ENCODE data around the gene RRN3. TPM values are rescaled to one million over a fixed set of nuclear protein-coding genes. Genes with fewer than 3 reads are reported as not detected.
"Not testable (repeated sequence)": the region's sequence is repeated elsewhere in the genome, so short reads cannot be mapped to it uniquely, and the experiment has no call there.

RRN3 gene
- total RNA-seq, 1 experiment from 2014 or later = 40.9 TPM

DNA sequence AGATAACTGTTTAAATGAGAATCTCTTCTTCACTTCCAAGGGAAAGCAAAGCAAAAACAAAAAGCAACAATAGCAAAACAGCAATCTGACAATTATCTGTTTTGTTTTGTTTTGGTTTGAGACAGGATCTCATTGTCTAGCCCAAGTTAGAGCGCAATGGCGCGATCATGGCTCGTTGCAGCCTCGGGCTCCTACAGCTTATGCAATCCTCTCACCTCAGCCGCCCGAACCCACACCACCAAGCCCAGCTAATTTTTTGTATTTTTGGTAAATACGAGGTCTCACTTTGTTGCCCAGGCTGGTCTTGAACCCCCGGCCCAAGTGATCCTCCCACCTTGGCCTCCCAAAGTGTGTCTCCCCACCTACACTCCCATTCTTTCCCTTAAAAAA is 2.5 kb upstream of the RRN3 start:
- not testable (repeated sequence) for H4K91ac ChIP-seq (ENCODE audit: insufficient read length, low read depth, low read length); H2AK5ac ChIP-seq (ENCODE audit: insufficient read length, low read length); H3K9me3 Mint-ChIP-seq; H3K23ac ChIP-seq (ENCODE audit: insufficient read length, low read depth, low read length); H2BK20ac ChIP-seq (ENCODE audit: low read depth, low read length, poor library complexity, severe bottlenecking); H2BK120ac ChIP-seq (ENCODE audit: low read depth, low read length, poor library complexity, severe bottlenecking); H2AFZ ChIP-seq (ENCODE audit: low read length); H3K9ac ChIP-seq (ENCODE audit: extremely low read depth, insufficient read length, low read length); H3K14ac ChIP-seq (ENCODE audit: insufficient read depth, low read length); H3K27ac Mint-ChIP-seq; H2BK12ac ChIP-seq (ENCODE audit: insufficient read length, low read depth, low read length); H3K27me3 Mint-ChIP-seq (ENCODE audit: low read depth); H3K4me1 ChIP-seq (ENCODE audit: insufficient read depth, low read length); H4K8ac ChIP-seq (replicated peaks; ENCODE audit: insufficient read length, low read depth, low read length); H3K56ac ChIP-seq (ENCODE audit: insufficient read length, low read depth, low read length); H3K4me1 Mint-ChIP-seq; H3K4me3 Mint-ChIP-seq; DNase-seq; H3K27me3 ChIP-seq (ENCODE audit: insufficient read depth, low read length); H3K9me3 ChIP-seq (ENCODE audit: control insufficient read depth, low read depth, low read length); H3T11ph ChIP-seq (ENCODE audit: low read length); H2BK5ac ChIP-seq (ENCODE audit: insufficient read length, low read length); H4K5ac ChIP-seq (ENCODE audit: insufficient read length, low read depth, low read length); H3K79me2 ChIP-seq (ENCODE audit: insufficient read depth, low read length); H3K4ac ChIP-seq (ENCODE audit: low read depth, low read length); H2BK15ac ChIP-seq (ENCODE audit: low read depth, low read length); H3K27ac ChIP-seq (ENCODE audit: insufficient read length, low read depth, low read length); H3K23me2 ChIP-seq (ENCODE audit: insufficient read length, low read depth, low read length, poor library complexity, severe bottlenecking); H3K4me2 ChIP-seq (ENCODE audit: insufficient read depth, insufficient read length, low read length); H3K18ac ChIP-seq (ENCODE audit: insufficient read length, low read depth, low read length); H3K79me1 ChIP-seq (ENCODE audit: insufficient read depth, low read depth, low read length, poor library complexity, severe bottlenecking); H4K20me1 ChIP-seq (ENCODE audit: control insufficient read depth, insufficient read depth, insufficient read length)
- WGBS (ENCODE audit: extremely low coverage, insufficient read length, low lambda C conversion rate) = no CpG with 5 or more reads among the region's 9 CpGs
- peaks cover 4 to 13% (median 12%) of the 10 kb centered on the region in 3 experiments; a peak in 6 of 7 replicates for H3K36me3 Mint-ChIP-seq (ENCODE audit: insufficient read depth in 1 of 3, low read depth in 3 of 3)

- not testable (repeated sequence) for H4K20me1 ChIP-seq (ENCODE audit: control insufficient read depth, insufficient read depth, insufficient read length); H4K91ac ChIP-seq (ENCODE audit: insufficient read length, low read depth, low read length); H3K18ac ChIP-seq (ENCODE audit: insufficient read length, low read depth, low read length); H4K5ac ChIP-seq (ENCODE audit: insufficient read length, low read depth, low read length); H2BK15ac ChIP-seq (ENCODE audit: low read depth, low read length); DNase-seq; H2BK120ac ChIP-seq (ENCODE audit: low read depth, low read length, poor library complexity, severe bottlenecking); H3K23me2 ChIP-seq (ENCODE audit: insufficient read length, low read depth, low read length, poor library complexity, severe bottlenecking); H3K27ac ChIP-seq (ENCODE audit: insufficient read length, low read depth, low read length); H2BK20ac ChIP-seq (ENCODE audit: low read depth, low read length, poor library complexity, severe bottlenecking); H3K27me3 ChIP-seq (ENCODE audit: insufficient read depth, low read length); H3K4ac ChIP-seq (ENCODE audit: low read depth, low read length); H3K23ac ChIP-seq (ENCODE audit: insufficient read length, low read depth, low read length); H3K79me1 ChIP-seq (ENCODE audit: insufficient read depth, low read depth, low read length, poor library complexity, severe bottlenecking); H2AK5ac ChIP-seq (ENCODE audit: insufficient read length, low read length); H3K9me3 Mint-ChIP-seq; H3K4me1 ChIP-seq (ENCODE audit: insufficient read depth, low read length); H4K8ac ChIP-seq (replicated peaks; ENCODE audit: insufficient read length, low read depth, low read length); H3K9me3 ChIP-seq (ENCODE audit: control insufficient read depth, low read depth, low read length); H2BK5ac ChIP-seq (ENCODE audit: insufficient read length, low read length); H2AFZ ChIP-seq (ENCODE audit: low read length); H3T11ph ChIP-seq (ENCODE audit: low read length); H3K56ac ChIP-seq (ENCODE audit: insufficient read length, low read depth, low read length); H3K27me3 Mint-ChIP-seq (ENCODE audit: low read depth); H2BK12ac ChIP-seq (ENCODE audit: insufficient read length, low read depth, low read length); H3K14ac ChIP-seq (ENCODE audit: insufficient read depth, low read length); H3K79me2 ChIP-seq (ENCODE audit: insufficient read depth, low read length); H3K4me1 Mint-ChIP-seq
- H3K4me2 ChIP-seq (ENCODE audit: insufficient read depth, insufficient read length, low read length) = peak overlapping the region; percentile 91
- WGBS (ENCODE audit: extremely low coverage, insufficient read length, low lambda C conversion rate) = no CpG with 5 or more reads among the region's 14 CpGs
- H3K9ac ChIP-seq (ENCODE audit: extremely low read depth, insufficient read length, low read length) = peak overlapping the region; percentile 96
- peaks cover 7 to 36% (median 30%) of the 10 kb centered on the region in 3 experiments; a peak in 6 of 7 replicates for H3K36me3 Mint-ChIP-seq (ENCODE audit: insufficient read depth in 1 of 3, low read depth in 3 of 3)
- H3K4me3 Mint-ChIP-seq = peak overlapping the region; percentile 99
- H3K27ac Mint-ChIP-seq = peak overlapping the region in 2 of 3 experiments; percentile 77 to 100; a peak in 2 of 7 replicates
These were observed 509 bp downstream of the RRN3 start for GRCh38 chr16:15093571-15093954.

Measured in H9 (cell line).